Transverse colon (tissue), 4 donors: ENCODE measurements around the gene DCLK2.
"Not testable (repeated sequence)": the region's sequence is repeated elsewhere in the genome, so short reads cannot be mapped to it uniquely, and the experiment has no call there.

Source experiments
- CTCF ChIP-seq, 5 experiments: fragments of 200-600 bp in 3 of 5; fragments of 450-650 bp in 2 of 5; sonication (generic) in 3 of 5; IDR thresholded peaks; 1 replicate in 2 of 5; 2 replicates in 3 of 5; pipeline ENCODE4 v1.5.1; 2016 to 2017; ENCODE audit warnings: antibody characterized with exemption in 5 of 5, inconsistent platforms in 3 of 5, mild to moderate bottlenecking in 2 of 5, moderate library complexity in 1 of 5
- POLR2A ChIP-seq: fragments of 450-650 bp; IDR thresholded peaks from one replicate; pipeline ENCODE4 v1.6.1; 2016; ENCODE audit warnings: antibody characterized with exemption, mild to moderate bottlenecking, moderate library complexity
- POLR2AphosphoS5 ChIP-seq, 3 donors: sonication (generic); formaldehyde crosslinking; IDR thresholded peaks; one replicate each; pipeline ENCODE4 v1.6.1; 2016; ENCODE audit warnings: antibody characterized with exemption in 3 of 3

GRCh38 chr4:150197256-150197655 lies 119.0 kb downstream of the DCLK2 start:
- TF ChIP-seq CTCF (IDR thresholded peaks at IDR 0.05); POLR2AphosphoS5 (IDR thresholded peaks at IDR 0.05); POLR2A: not testable (repeated sequence)
